NAMALWA (cell line): Measurements from ENCODE around the gene SLC25A41.

Source experiments
- DNase-seq: peaks from one replicate; pipeline ENCODE4 v3.0.0-alpha.2; 2015; ENCODE audit warnings: low spot score

The SLC25A41 gene

GRCh38 chr19:6433663-6434062, at the start of gene SLC25A41:
SLC25A41 (minus strand) TSS chr19:6433763; CDS start chr19:6433693, 70 bp downstream.
- DNase-seq, result no peak

DNA sequence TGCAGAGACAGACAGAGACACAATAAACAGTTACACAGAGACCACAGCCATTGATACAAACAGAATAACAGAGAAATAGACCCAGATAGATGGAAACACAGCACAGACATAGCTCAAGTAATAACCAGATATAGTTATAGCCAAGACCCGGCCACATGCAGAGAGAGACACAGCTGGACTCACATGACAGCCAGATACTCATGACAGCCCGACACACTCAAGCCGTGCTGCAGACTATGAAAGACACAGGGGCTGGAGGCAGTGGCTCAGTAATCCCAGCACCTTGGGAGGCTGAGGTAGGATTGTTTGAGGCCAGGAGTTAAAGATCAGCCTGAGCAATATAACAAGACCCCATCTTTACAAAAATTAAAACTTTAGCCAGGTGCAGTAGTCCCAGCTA, 49.7 kb upstream of the SLC25A41 start:
- no peak for DNase-seq

GRCh38 chr19:6482343-6482686, 48.8 kb upstream of the SLC25A41 start:
- DNase-seq, result no peak

DNA sequence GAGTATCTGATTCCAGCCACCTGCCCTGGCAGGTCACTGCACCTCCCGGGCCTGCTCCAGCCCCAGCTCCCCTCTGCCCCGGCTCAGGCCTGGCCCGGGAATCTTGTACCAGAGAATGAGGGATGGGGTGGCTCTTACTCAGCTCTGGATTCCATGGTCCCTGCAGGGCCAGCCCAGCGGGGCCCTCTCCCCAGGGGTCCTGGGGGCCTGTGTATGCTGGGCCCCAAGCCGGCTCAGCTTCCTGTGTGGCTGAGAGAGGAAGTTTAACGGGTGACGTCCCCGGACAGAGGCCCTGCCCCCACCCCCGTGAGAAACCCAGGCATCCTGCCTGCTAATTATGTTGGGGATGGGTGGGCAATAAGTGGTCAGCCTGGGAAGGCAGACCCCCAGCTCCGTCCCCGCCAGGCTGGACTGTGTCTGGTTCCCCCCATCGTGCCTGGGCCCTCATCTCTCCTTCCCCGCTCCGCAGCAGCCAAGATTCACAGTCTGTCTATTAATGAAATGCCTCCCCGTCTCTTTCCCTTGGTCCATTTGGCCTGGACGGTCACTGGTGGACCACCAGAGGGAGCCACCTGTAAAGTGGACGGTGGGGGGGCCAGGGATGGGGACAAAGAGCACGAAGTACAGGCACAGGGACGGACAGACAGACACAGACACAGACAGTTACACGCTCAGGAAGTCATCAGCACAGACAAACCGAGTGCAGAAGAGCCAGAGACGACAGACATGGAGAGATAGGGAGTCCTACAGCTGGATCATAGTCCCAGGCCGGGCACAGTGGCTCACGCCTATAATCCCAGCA, 48.2 kb upstream of the SLC25A41 start, which contains the start of gene DENND1C:
TSS of gene DENND1C (minus strand) at position 247 of the 802 bp plus-strand sequence. CDS start at position 155, 92 bp downstream.
- peak; percentile 68 for DNase-seq

GRCh38 chr19:6480848-6481415, 47.4 kb upstream of the SLC25A41 start:
- DNase-seq, result no peak

DNA sequence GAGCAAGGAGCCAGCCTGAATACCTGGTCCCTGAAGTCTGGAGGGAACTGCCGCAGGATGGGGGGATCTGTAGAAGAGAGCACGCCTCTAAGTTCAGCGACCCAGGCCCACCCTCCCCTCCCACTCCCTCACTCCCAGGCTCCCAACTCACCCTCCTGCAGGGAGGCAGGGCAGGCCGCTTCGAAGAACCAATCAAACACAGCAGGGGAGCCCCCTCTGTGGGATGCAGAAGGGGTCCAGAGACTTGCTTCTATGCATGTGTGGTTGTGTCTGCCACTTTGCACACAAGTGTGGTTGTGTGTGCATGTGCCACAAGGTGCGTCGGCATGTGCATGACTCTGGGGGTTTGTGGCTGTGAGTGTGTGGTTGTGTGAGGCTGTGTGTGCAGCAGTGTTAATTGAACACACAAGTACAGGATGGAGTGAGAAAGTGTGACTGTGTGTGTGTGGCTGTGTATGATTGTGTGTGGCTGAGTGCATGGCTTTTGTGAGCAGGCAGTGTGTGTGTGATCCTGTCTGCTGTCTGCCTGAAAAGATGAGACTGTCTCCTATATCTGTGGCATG, 46.4 kb upstream of the SLC25A41 start:
- DNase-seq, result no peak

- no peak for DNase-seq
These were observed 45.3 kb upstream of the SLC25A41 start for GRCh38 chr19:6478815-6479214.

- no peak for DNase-seq
These were observed 43.4 kb upstream of the SLC25A41 start for GRCh38 chr19:6476896-6477431.

DNA sequence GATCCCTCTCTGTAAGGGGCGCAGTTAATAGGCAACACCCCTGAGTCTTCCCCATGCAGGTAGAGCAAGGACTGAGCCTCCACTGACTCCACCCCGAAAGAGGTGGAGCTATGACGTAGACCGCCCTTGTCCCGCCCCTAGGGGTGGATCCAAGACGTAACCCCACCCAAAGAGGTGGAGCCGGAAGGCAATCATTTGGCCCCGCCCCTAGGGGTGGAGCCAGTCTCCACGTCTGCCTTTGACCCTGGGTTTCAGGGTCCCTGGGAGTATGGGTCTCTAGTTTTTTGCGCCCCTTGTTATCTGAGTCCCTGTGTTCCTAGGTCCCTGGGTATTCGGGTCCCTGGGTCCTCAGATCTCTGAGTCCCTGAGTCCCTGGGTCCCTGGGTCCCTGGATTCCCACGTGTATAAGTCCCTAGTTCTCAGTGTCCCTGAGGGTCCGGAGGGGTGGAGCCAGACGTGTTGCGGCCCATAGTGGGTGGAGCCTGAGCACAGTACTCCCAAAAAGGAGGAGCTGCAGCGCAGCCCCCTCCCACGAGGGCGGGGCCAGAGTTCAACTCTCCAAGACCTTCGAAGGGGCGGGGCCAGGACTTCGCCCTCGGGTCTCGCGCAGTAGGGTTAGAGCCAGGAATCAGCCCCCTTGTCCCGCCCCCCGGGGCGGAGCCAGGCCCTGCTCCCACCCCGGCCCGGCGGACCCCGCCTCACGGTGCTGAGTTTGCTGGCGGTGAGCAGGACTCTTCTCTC, 42.8 kb upstream of the SLC25A41 start:
- DNase-seq, result peak; percentile 98

- DNase-seq, result no peak
These were observed 42.0 kb upstream of the SLC25A41 start for GRCh38 chr19:6475321-6476108.

DNA sequence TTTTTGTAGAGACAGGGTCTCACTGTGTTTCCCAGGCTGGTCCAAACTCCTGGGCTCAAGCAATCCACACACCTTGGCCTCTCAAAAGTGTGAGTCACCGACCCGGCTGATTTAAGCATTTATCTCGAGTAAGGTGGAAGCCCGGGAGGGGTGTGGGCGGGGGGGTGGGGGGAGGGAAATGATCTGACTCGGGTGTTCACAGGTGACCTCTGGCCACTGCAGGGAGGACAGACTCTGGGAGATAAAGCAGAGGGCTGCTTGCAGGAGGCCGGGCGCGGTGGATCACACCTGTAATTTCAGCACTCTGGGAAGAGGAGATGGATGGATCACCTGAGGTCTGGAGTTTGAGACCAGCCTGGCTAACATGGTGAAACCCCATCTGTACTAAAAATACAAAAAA, 40.1 kb upstream of the SLC25A41 start:
- no peak for DNase-seq

DNA sequence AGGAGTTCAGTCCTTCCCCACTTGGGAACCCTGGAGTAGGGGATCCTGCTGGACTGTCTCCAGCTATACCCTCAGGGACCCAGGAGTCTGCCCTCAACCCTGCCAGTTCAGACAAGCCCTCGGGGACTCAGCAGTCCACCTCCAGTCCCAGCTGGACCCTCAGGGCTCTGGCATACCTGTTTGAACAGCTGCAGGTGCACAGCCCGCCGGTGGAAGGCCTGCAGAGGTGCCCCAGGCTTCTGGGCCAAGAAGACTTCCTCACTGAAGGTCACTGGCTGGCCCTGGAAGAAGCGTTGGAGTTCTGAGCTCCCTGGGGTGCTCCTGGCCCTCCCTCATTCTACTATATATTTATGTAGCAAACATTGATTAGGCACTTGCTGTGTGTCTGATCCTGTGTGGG, 39.1 kb upstream of the SLC25A41 start:
- no peak for DNase-seq

DNA sequence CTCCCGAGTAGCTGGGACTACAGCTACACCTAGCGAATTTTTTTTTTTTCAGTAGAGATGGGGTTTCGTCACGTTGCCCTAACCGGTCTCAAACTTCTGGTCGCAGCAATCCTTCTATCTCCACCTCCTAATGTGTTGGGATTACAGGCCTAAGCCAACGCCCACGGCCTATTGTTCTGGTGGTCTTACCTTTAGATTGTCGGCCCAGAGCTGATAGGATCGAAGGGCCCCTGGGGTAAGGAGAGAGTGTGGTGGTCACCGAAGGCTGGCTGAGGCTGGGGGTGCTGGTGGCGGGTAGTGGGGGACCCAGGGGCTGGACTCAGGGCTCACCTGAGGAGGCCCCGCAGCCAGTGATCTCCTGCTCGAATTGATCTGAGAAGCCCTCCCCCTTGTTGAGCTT, 37.5 kb upstream of the SLC25A41 start:
- DNase-seq, result no peak

DNA sequence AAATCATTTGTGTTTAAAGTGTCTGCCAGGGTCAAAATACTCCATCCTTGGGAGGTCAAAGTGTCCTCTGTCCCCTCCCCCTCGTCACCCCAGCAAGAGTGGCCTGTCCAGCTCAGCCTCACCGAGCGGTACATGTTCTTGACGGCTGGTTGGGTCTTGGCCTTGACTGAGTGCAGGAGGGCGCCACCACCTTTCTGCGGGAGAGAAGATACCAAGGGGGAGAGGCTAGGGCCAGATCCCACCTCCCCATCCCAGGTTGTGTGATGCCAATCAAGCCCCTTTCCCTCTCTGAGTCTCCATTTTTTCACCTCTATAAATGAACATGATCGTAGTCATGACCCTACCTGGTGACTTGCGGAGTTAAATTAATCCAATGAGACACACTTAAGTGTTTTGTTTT, 36.6 kb upstream of the SLC25A41 start:
- no peak for DNase-seq

- DNase-seq, result no peak
These were observed 33.8 kb upstream of the SLC25A41 start for GRCh38 chr19:6467384-6467783.

- DNase-seq, result no peak
These were observed 33.1 kb upstream of the SLC25A41 start for GRCh38 chr19:6466526-6467248.

- no peak for DNase-seq
These were observed 32.1 kb upstream of the SLC25A41 start for GRCh38 chr19:6465663-6466062.

DNA sequence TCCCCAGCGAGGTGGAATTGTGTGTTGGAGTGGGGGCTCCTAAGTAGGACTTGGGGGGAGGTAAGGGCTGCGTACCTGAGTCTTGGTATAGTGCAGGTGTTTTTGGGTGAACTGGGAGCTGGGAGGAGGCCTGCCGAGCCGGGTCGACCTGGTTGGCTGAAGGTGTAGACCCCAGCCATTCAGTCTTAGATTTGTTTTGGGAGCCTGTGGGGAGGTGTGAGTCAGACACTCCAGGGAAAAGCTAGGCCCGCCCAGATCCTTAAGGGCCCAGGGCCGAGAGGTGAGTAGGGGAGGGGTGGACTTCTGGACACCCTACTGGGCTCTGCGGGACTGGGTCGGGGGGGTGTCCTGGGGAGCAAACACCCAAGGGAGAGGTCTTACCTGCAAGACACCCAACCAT, 31.4 kb upstream of the SLC25A41 start:
- DNase-seq, result no peak

DNA sequence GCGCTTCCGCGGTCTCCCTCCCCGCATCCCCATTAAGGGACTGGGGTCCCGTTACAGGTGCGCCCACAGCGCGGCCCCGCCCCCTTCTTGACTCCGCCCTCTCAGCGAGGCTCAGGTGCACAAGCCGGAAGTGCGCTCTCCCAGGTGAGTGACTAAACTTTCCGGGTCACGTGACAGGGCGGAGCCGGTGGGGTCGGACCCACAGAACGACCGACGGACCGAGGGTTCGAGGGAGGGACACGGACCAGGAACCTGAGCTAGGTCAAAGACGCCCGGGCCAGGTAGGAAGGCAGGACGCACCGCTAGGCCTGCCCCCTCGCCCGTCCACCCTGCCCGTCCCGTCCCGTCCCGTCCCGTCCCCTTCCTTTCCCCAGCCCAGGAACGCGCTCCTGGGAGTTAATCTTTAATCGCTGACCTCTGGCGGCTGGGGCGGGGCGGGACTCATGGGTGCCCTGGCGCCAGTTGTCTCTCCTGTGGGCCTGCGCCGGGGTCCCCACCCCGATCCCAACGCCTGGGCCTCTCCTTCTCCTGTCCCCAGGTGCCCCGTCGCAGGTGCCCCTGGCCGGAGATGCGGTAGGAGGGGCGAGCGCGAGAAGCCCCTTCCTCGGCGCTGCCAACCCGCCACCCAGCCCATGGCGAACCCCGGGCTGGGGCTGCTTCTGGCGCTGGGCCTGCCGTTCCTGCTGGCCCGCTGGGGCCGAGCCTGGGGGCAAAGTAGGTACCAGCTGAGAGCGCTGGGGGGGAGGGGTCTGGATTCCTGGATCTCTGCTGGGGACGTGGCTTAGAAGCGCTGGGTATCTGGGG, 30.7 kb upstream of the SLC25A41 start, which contains the start of gene CRB3:
TSS of gene CRB3 (plus strand) at position 202 of the 804 bp plus-strand sequence. CDS start at position 633, 431 bp downstream.
- DNase-seq, result no peak
